IMR-90 (cell line): ENCODE measurements around the gene TMEM181. TPM values are rescaled to one million over a fixed set of nuclear protein-coding genes. Genes with fewer than 3 reads are reported as not detected.

Experiments
- ATAC-seq: fragments of 200-7000 bp; cut with Tn5 transposase; 2 replicates; pipeline ENCODE4 v1.9.1; 2020; ENCODE audit warnings: low read depth, mild to moderate bottlenecking, moderate library complexity
- BruUV-seq: library from RNA; stranded (reverse); fragments of 400-500 nt; replicated peaks from 2 replicates; lab custom pipeline; 2021; lab: Mats Ljungman, UMichigan
- CTCF ChIA-PET: fragments of 300-600 bp; formaldehyde crosslinking; extraction: SDS; loops from one replicate; lab custom pipeline; 2021; ENCODE audit warnings: antibody characterized with exemption; lab: Yijun Ruan, JAX
- POLR2A ChIA-PET: fragments of 300-600 bp; sonication (Branson Sonifier 250); formaldehyde crosslinking; loops from one replicate; lab custom pipeline; 2022; ENCODE audit warnings: antibody characterized with exemption; ENCODE audit not compliant: unreplicated experiment; lab: Charles Lee
- DNase-seq: peaks from one replicate; pipeline ENCODE4 v3.0.0; 2013
- H2AFZ ChIP-seq: replicated peaks from 2 replicates; pipeline ENCODE3; 2013; ENCODE audit warnings: low read length, mild to moderate bottlenecking; ENCODE audit not compliant: poor library complexity
- H2AK5ac ChIP-seq: 2 replicates; pipeline ENCODE4 v1.6.1; 2013; ENCODE audit warnings: low read depth, low read length, inconsistent platforms
- H2AK9ac ChIP-seq: replicated peaks from 2 replicates; pipeline ENCODE3; 2013; ENCODE audit warnings: mild to moderate bottlenecking, low read depth, low read length, moderate library complexity; ENCODE audit not compliant: poor library complexity
- H2BK120ac ChIP-seq: 2 replicates; pipeline ENCODE4 v1.6.1; 2013; ENCODE audit warnings: low read depth, low read length, inconsistent platforms
- H2BK15ac ChIP-seq: 3 replicates; pipeline ENCODE4 v1.6.1; 2013; ENCODE audit warnings: low read depth, low read length, inconsistent platforms
- H2BK20ac ChIP-seq: 2 replicates; pipeline ENCODE4 v1.6.1; 2013; ENCODE audit warnings: low read depth, mild to moderate bottlenecking, inconsistent platforms, low read length, moderate library complexity
- H2BK5ac ChIP-seq: 2 replicates; pipeline ENCODE4 v1.6.1; 2013; ENCODE audit warnings: mild to moderate bottlenecking, low read depth, low read length, inconsistent platforms; ENCODE audit not compliant: poor library complexity, severe bottlenecking
- H3K14ac ChIP-seq: replicated peaks from 2 replicates; pipeline ENCODE4 v1.6.1; 2013; ENCODE audit warnings: low read depth, low read length, inconsistent platforms
- H3K18ac ChIP-seq: 2 replicates; pipeline ENCODE4 v1.6.1; 2013; ENCODE audit warnings: low read depth, low read length, control low read depth
- H3K23ac ChIP-seq: 2 replicates; pipeline ENCODE4 v1.6.1; 2013; ENCODE audit warnings: low read depth, low read length, inconsistent platforms
- H3K27ac ChIP-seq: 2 replicates; pipeline ENCODE4 v1.5.1; 2013; ENCODE audit warnings: mild to moderate bottlenecking, control low read depth, low read length; ENCODE audit not compliant: insufficient read depth
- H3K27me3 ChIP-seq: 2 replicates; pipeline ENCODE4 v1.6.1; 2013; ENCODE audit warnings: low read length; ENCODE audit not compliant: control insufficient read depth, insufficient read depth
- H3K36me3 ChIP-seq: 2 replicates; pipeline ENCODE4 v1.6.1; 2013; ENCODE audit warnings: low read length, mixed read lengths; ENCODE audit not compliant: control insufficient read depth, insufficient read depth
- H3K4ac ChIP-seq: 2 replicates; pipeline ENCODE4 v1.6.1; 2013; ENCODE audit warnings: low read depth, low read length, inconsistent platforms
- H3K4me1 ChIP-seq: 2 replicates; pipeline ENCODE4 v1.6.1; 2013; ENCODE audit warnings: low read length, mixed read lengths; ENCODE audit not compliant: control insufficient read depth, insufficient read depth
- H3K4me2 ChIP-seq: 2 replicates; pipeline ENCODE4 v1.6.1; 2013; ENCODE audit warnings: low read depth, mild to moderate bottlenecking, control low read depth, low read length, moderate library complexity
- H3K4me3 ChIP-seq: 2 replicates; pipeline ENCODE4 v1.5.1; 2013; ENCODE audit warnings: low read depth, mild to moderate bottlenecking, control low read depth, low read length, moderate library complexity; ENCODE audit not compliant: insufficient read depth
- H3K56ac ChIP-seq: 2 replicates; pipeline ENCODE4 v1.6.1; 2013; ENCODE audit warnings: low read length, inconsistent platforms; ENCODE audit not compliant: insufficient read depth; ENCODE audit errors: extremely low read depth
- H3K79me1 ChIP-seq, 2 experiments: 2 replicates each; pipeline ENCODE4 v1.6.1; 2013; ENCODE audit warnings: low read length in 2 of 2, inconsistent platforms in 1 of 2, low read depth in 1 of 2
- H3K9ac ChIP-seq: 2 replicates; pipeline ENCODE4 v1.6.1; 2013; ENCODE audit warnings: low read depth, low read length, control low read depth
- H3K9me1 ChIP-seq: 2 replicates; pipeline ENCODE4 v1.6.1; 2013; ENCODE audit warnings: low read length, inconsistent platforms; ENCODE audit not compliant: insufficient read depth
- H3K9me3 ChIP-seq: 2 replicates; pipeline ENCODE4 v1.6.1; 2013; ENCODE audit warnings: low read length; ENCODE audit not compliant: control insufficient read depth, insufficient read depth
- H4K20me1 ChIP-seq: 2 replicates; pipeline ENCODE4 v1.6.1; 2013; ENCODE audit warnings: low read length, inconsistent platforms; ENCODE audit not compliant: insufficient read depth
- H4K5ac ChIP-seq: 2 replicates; pipeline ENCODE4 v1.6.1; 2013; ENCODE audit warnings: mild to moderate bottlenecking, low read depth, low read length, control low read depth
- H4K8ac ChIP-seq, 2 experiments: 2 replicates each; pipeline ENCODE4 v1.6.1; 2013; ENCODE audit warnings: low read depth in 2 of 2, low read length in 2 of 2, control low read depth in 1 of 2, inconsistent platforms in 1 of 2
- H4K91ac ChIP-seq: 2 replicates; pipeline ENCODE4 v1.6.1; 2013; ENCODE audit warnings: low read depth, low read length, inconsistent platforms; ENCODE audit not compliant: insufficient read depth
- BHLHE40 ChIP-seq: fragments of 150-350 bp; IDR thresholded peaks from 2 replicates; pipeline ENCODE4 v1.6.1; 2016; ENCODE audit warnings: mild to moderate bottlenecking, low read depth, low read length
- CEBPB ChIP-seq: IDR thresholded peaks from 2 replicates; pipeline ENCODE4 v1.6.1; 2012; ENCODE audit warnings: low read depth, low read length, improper control_type of control experiment
- CHD1 ChIP-seq: IDR thresholded peaks from 2 replicates; pipeline ENCODE4 v1.6.1; 2012; ENCODE audit warnings: low read depth, low read length, improper control_type of control experiment
- CTCF ChIP-seq: conservative IDR thresholded peaks from 2 replicates; pipeline ENCODE4 v1.5.1; 2012; ENCODE audit warnings: mild to moderate bottlenecking, low read depth, low read length, improper control_type of control experiment
- FOS ChIP-seq: fragments of 150-350 bp; IDR thresholded peaks from 2 replicates; pipeline ENCODE4 v1.6.1; 2016; ENCODE audit warnings: low read depth, low read length
- MAFK ChIP-seq: IDR thresholded peaks from 2 replicates; pipeline ENCODE4 v1.6.1; 2012; ENCODE audit warnings: low read depth, low read length, improper control_type of control experiment
- MAZ ChIP-seq: IDR thresholded peaks from 2 replicates; pipeline ENCODE4 v1.6.1; 2012; ENCODE audit warnings: low read depth, mild to moderate bottlenecking, low read length, improper control_type of control experiment, moderate library complexity, borderline replicate concordance
- MXI1 ChIP-seq: IDR thresholded peaks from 2 replicates; pipeline ENCODE4 v1.6.1; 2012; ENCODE audit warnings: low read depth, mild to moderate bottlenecking, low read length, moderate library complexity, borderline replicate concordance
- NFE2L2 ChIP-seq: fragments of 150-350 bp; IDR thresholded peaks from 2 replicates; pipeline ENCODE4 v1.6.1; 2016; ENCODE audit warnings: low read depth, mild to moderate bottlenecking, low read length
- POLR2A ChIP-seq: IDR thresholded peaks from 2 replicates; pipeline ENCODE4 v1.6.1; 2012; ENCODE audit warnings: mild to moderate bottlenecking, low read depth, low read length
- RAD21 ChIP-seq: IDR thresholded peaks from 2 replicates; pipeline ENCODE4 v1.6.1; 2012; ENCODE audit warnings: low read length, improper control_type of control experiment
- RCOR1 ChIP-seq: IDR thresholded peaks from 2 replicates; pipeline ENCODE4 v1.6.1; 2012; ENCODE audit warnings: mild to moderate bottlenecking, low read length, improper control_type of control experiment; ENCODE audit not compliant: insufficient replicate concordance
- RFX5 ChIP-seq: IDR thresholded peaks from 2 replicates; pipeline ENCODE4 v1.8.0; 2012; ENCODE audit warnings: low read depth, mild to moderate bottlenecking, low read length, moderate library complexity
- SMC3 ChIP-seq: fragments of 150-350 bp; IDR thresholded peaks from 2 replicates; pipeline ENCODE4 v1.6.1; 2016; ENCODE audit warnings: low read depth, mild to moderate bottlenecking, antibody characterized with exemption, low read length, moderate library complexity
- WGBS, 2 experiments: methylation state at CpG; one replicate each; pipeline versions ENCODE4 v1.1.5 to v1.1.7; 2013; ENCODE audit warnings: missing lambda C conversion rate in 2 of 2; ENCODE audit not compliant: insufficient read length in 1 of 2; ENCODE audit errors: extremely low coverage in 2 of 2; 5-methylcytosine and 5-hydroxymethylcytosine counted together
- dilution Hi-C: fragments of 300-500 bp; cut with HindIII; formaldehyde crosslinking; loops from one replicate; pipeline ENCODE4 v1.14.3; 2018; ENCODE audit warnings: low sequenced_read_pairs; ENCODE audit not compliant: unreplicated experiment
- in situ Hi-C: fragments of 300-500 bp; cut with MboI; formaldehyde crosslinking; loops from 3 replicates; pipeline ENCODE4 v1.14.3; 2019; ENCODE audit warnings: low sequenced_read_pairs, inconsistent platforms, mixed read lengths
- intact Hi-C: fragments of 100-400 bp; cut with micrococcal nuclease; formaldehyde crosslinking; loops from 2 replicates; pipeline ENCODE4 v1.10.0; 2022
- polyA plus RNA-seq, 3 experiments: library from polyadenylated mRNA; depleted of rRNA; stranded (reverse); fragments of >200 nt; gene quantifications; 2 replicates each; pipeline ENCODE4 v1.2.3, GENCODE V29; 2012; ENCODE audit warnings: low replicate concordance in 1 of 3
- total RNA-seq: library from RNA; depleted of rRNA; stranded (reverse); fragments of >200 nt; gene quantifications from 2 replicates; pipeline ENCODE4 v1.2.3, GENCODE V29; 2012
- TF ChIP-seq, protein P1 (sequence below): fragments of 150-350 bp; IDR thresholded peaks from 2 replicates; pipeline ENCODE4 v1.6.1; 2016; ENCODE audit warnings: low read depth, mild to moderate bottlenecking, low read length, moderate library complexity, borderline replicate concordance
- TF ChIP-seq, protein P2 (sequence below): fragments of 150-350 bp; IDR thresholded peaks from 2 replicates; pipeline ENCODE4 v1.6.1; 2017; ENCODE audit warnings: mild to moderate bottlenecking, antibody characterized with exemption, low read length, low read depth

TMEM181 gene
- total and polyA plus RNA-seq, 2 of the 4 experiments (the other 2 are of a cell fraction), result 22.8 to 27.8 TPM

DNA sequence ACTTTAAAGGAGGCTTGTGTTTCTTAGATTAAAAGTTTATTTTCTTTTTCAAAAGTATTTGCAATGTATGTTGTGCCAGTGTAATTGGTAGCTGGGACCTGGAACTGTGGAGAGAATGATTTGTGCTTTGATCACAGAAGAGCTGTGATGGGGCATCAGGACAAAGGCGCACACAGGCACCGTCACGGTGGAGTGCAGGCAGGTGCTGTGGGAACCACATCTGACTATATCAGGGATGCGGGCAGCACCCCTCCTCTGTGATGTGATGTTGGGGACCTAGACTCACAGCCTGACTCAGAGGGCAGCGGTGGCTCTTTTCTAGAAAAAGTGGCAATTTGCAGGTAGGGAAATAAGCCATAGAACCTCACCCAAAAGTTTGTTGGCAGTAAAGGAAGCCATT, 124.4 kb downstream of the TMEM181 start:
- intact Hi-C loops, result no loop called here
- H3K9ac ChIP-seq, result no peak overlapping the region
- no peak overlapping the region for H2BK5ac ChIP-seq
- ChIA-PET POLR2A (no interaction called here), CTCF (no interaction called here)
- no peak overlapping the region for H4K5ac ChIP-seq
- H3K4me2 ChIP-seq, result no peak overlapping the region
- no peak overlapping the region for H3K18ac ChIP-seq
- DNase-seq (no peak), ATAC-seq (no peak)
- no peak overlapping the region for H2AFZ ChIP-seq
- H3K27ac ChIP-seq, result no peak overlapping the region
- no peak overlapping the region for H2BK20ac ChIP-seq
- H3K4me1 ChIP-seq, result peaks cover 2% of the 10 kb centered on the region; the same call in 1 of the 2 replicates
- H2BK120ac ChIP-seq, result no peak overlapping the region
- no TSS peak for BruUV-seq
- TF ChIP-seq MAFK (no peak), RCOR1 (no peak), FOS (no peak), CEBPB (no peak), MAZ (no peak), SMC3 (no peak), POLR2A (no peak), RAD21 (no peak), CHD1 (no peak), NFE2L2 (no peak), CTCF (no peak), RFX5 (no peak), MXI1 (no peak), BHLHE40 (no peak)
- TF ChIP-seq, protein P1, sequence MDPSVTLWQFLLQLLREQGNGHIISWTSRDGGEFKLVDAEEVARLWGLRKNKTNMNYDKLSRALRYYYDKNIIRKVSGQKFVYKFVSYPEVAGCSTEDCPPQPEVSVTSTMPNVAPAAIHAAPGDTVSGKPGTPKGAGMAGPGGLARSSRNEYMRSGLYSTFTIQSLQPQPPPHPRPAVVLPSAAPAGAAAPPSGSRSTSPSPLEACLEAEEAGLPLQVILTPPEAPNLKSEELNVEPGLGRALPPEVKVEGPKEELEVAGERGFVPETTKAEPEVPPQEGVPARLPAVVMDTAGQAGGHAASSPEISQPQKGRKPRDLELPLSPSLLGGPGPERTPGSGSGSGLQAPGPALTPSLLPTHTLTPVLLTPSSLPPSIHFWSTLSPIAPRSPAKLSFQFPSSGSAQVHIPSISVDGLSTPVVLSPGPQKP, result no peak
- TF ChIP-seq, protein P2, sequence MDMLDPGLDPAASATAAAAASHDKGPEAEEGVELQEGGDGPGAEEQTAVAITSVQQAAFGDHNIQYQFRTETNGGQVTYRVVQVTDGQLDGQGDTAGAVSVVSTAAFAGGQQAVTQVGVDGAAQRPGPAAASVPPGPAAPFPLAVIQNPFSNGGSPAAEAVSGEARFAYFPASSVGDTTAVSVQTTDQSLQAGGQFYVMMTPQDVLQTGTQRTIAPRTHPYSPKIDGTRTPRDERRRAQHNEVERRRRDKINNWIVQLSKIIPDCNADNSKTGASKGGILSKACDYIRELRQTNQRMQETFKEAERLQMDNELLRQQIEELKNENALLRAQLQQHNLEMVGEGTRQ, result no peak
- H3K9me3 ChIP-seq, result no peaks in the 10 kb centered on the region
- no peaks in the 10 kb centered on the region for H3K27me3 ChIP-seq
- no peaks in the 10 kb centered on the region for H3K36me3 ChIP-seq
- H3K14ac ChIP-seq, result no peak overlapping the region
- no peaks in the 10 kb centered on the region for H4K20me1 ChIP-seq
- in situ Hi-C loops, result no loop called here
- no peaks in the 10 kb centered on the region for H3K9me1 ChIP-seq
- H3K56ac ChIP-seq, result no peak overlapping the region
- H2AK5ac ChIP-seq, result no peak overlapping the region
- H4K8ac ChIP-seq, result no peak overlapping the region
- no peak overlapping the region for H4K91ac ChIP-seq
- no peak overlapping the region for H2AK9ac ChIP-seq
- H3K79me1 ChIP-seq, result no peaks in the 10 kb centered on the region
- H2BK15ac ChIP-seq, result no peak overlapping the region; the same call in 2 of the 3 replicates
- H3K23ac ChIP-seq, result no peak overlapping the region
- no peak overlapping the region for H3K4ac ChIP-seq
- no peak overlapping the region for H3K4me3 ChIP-seq
- 96% methylated on average over 4 of the region's 5 CpGs; no CpG with 5 or more reads in 1 of the 2 experiments for WGBS, 2 experiments
- dilution Hi-C loops, result no loop called here
